ENCODE results near the gene RCBTB1.
"Not testable (repeated sequence)": the region's sequence is repeated elsewhere in the genome, so short reads cannot be mapped to it uniquely, and the experiment has no call there.

RCBTB1 gene

DNA sequence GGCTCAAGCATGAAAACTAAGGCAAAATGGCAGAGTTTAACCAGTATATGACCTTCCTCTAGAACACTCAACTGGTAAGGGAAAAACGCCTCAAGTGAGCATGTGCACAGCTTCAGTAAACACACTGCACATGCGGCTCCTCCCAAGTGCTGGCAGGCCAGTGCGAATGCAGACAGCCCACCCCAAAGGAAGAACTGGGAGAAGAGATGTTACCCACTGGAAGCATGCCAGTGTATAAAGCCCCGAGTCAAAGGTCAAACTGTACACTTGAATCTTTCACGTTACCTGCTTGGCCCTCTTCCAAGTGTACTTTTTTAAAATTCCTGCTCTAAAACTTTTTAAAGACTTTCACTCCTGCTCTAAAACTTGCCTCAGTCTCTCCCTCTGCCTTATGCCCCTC is 19.2 kb upstream of the RCBTB1 start:
- DNase-seq (no peak), ATAC-seq (no peak)

DNA sequence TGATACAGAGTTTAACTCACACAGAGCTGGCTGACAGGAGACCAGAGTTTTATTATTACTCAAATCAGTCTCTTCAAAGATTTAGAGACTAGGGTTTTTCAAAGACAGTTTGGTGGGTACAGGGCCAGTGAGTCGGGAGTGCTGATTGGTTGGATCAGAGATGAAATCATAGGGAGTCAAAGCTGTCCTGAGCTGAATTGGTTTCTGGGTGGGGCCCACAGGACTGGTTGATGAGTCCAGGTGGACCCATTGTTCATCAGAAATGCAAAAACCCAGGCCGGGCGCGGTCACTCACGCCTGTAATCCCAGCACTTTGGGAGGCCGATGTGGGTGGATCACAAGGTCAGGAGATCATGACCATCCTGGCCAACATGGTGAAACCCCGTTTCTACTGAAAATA is 17.3 kb upstream of the RCBTB1 start:
- not testable (repeated sequence) for DNase-seq, ATAC-seq

DNA sequence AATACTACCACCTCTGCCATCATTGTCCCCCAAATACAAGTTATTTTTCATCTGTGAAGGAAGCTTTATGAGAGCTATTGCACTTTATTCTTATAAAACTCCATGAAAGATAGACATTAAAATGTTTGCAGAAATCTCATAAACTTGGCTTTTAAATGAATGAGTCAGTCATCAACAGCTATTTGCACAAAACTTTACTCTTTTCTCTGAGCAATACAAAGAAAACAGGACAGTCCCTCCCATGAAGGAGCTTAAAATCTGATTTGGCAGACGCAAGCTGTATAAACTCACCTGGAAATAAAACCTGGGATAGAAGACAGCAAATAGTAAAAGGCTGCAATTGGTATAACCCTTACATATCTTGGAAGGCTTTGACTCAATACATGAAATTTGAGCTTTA is 16.6 kb upstream of the RCBTB1 start:
- ATAC-seq (no peak), DNase-seq (no peak)

DNA sequence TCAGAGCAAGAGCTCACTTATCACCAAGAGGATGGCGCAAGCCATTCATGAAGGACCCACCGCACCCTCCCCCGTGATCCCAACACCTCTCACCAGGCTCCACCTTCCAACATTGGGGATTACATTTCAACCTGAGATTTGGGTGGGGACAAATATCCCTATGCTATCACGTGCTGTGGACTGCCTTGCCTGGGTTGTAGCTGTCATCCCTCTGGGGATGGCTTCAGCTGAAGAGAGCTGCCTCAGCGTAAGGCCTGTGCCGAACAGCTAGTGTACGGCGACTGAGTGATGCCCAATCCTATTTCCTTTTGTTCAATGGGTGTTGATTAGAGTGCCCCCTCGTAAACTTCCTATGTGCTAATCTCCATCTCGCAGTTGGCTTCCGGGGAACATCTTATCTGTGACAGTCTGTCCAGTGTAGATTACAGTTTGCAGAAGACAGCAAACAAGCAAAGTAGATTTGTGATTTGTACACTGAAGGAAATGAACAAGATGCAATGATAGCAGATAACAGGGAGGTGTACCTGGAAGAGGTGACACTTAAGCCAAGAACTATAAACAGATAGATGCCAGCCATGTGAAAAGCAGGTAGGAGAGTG is 11.8 kb upstream of the RCBTB1 start:
- ATAC-seq (no peak), DNase-seq (no peak)

DNA sequence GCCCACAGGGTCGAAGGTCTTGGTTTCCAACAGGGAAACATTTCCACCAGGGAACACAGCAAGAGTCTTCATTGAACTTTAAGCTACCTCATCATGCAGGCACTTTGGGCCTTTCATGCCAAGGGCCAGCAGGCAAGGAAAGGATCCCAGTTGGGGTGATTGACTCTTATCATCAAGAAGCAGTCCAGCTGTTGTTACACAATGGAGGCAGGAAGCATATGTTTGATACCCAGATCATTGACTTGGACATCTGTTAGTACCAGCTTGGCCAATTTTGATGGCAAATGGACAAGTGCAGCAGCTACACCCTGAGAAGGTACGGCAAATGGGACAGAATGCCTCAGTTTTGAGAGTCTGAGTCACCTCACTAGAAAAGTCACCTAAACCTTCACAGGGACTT is 10.9 kb upstream of the RCBTB1 start:
- ATAC-seq (no peak), DNase-seq (no peak)

DNA sequence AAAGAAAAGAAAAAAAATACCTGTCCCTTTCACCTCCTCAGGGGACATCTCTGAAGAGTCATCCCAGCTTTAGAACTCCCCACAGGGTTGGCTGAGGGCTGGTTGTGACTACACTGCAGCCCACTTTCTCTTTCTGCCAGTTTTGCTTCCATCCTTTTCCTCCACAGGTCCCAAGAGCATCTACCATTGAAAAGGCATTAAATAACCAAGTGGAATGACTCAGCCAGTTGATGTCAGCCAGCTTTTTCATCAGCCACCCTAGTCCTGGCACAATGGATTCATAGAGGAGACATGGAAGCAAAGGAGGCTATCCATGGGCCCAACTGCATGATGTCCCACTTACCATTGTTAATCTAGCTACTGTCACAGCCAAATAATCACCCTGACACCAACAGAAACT is 9.2 kb upstream of the RCBTB1 start:
- DNase-seq (no peak), ATAC-seq (no peak)

DNA sequence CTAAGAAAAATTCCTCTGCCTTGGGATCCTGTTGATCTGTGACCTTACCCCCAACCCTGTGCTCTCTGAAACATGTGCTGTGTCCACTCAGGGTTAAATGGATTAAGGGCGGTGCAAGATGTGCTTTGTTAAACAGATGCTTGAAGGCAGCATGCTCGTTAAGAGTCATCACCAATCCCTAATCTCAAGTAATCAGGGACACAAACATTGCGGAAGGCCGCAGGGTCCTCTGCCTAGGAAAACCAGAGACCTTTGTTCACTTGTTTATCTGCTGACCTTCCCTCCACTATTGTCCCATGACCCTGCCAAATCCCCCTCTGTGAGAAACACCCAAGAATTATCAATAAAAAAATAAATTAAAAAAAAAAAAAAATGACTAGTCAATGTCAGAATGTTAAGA is 8.5 kb upstream of the RCBTB1 start:
- not testable (repeated sequence) for DNase-seq, ATAC-seq

DNA sequence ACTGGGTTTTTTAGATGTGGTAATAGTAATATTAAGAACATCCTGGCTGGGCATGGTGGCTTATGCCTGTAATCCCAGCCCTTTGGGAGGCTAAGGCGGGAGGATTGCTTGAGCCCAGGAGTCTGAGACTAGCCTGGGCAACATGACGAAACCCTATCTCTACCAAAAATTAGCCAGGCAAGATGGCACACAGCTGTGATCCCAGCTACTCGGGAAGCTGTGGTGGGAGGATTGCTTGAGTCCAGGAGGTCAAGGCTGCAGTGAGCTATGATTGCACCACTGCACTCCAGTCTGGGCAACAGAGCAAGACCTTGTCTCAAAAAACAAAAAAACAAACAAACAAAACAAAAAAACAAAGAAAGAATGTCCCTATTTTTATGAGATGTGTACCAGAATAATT is 5.4 kb upstream of the RCBTB1 start:
- not testable (repeated sequence) for ATAC-seq, DNase-seq

DNA sequence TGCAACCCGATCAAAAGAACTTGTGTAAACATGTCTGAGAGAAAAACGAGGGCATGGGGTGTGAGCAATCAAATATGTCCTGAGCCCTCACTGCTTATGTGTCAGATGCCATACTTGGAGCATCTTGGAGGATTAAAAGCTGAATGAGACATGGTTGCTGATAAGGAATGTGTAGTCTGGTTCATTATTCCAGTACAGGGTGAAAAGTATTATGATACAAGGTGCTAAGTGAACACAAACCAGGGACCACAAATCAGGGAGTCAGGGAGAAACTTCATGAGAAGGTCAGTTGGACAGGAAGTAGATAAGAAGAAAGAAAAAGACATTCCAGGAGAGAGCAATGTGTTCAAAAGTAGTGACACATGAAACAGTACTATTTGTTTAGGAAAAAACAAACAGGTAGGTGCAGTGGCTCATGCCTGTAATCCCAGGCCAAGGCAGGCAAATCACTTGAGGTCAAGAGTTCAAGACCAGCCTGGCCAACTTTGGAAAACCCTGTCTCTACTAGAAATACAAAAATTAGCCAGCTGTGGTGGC is 2.0 kb upstream of the RCBTB1 start:
- DNase-seq (no peak), ATAC-seq (no peak)

DNA sequence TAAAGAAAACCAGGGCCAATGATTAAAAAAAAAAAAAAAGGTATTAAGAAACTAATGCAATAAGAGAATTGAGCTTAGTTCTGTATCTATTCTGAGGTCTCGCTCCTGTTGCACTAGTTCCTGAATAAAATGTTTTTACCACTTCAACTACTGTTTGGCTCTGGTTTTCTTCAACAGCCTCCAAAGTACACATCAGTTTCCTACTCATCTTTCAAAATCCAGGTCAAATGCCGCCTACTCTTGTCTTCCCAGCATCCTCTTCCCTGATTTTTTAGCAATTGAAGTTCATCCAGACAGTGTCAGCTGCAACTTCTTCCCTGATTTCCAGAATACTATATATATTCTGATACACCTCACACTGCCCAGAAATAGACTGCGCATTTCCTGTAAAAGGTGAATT is 1.4 kb upstream of the RCBTB1 start:
- no peak for ATAC-seq
- no peak for DNase-seq

DNA sequence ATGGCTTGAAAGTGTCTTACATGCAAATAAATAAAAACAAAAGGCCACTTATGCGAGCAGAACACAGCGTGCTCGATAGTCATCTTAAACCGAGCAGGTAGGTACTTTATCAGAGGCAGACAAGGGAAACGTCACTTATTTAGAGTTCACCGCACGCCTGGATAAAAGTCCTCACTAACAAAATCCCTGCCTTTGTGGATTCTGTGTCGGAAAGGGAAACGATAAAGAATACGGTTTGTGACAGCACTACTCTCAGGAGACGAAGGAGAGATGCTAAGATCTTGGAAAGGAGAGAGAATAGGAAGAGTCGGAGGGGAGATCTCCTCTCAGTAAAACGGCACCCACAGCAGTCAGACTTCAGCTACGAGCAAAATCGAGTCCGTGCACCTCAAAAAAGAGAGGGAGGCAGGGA is 581 bp downstream of the RCBTB1 start:
- ATAC-seq = peak; percentile 1

DNA sequence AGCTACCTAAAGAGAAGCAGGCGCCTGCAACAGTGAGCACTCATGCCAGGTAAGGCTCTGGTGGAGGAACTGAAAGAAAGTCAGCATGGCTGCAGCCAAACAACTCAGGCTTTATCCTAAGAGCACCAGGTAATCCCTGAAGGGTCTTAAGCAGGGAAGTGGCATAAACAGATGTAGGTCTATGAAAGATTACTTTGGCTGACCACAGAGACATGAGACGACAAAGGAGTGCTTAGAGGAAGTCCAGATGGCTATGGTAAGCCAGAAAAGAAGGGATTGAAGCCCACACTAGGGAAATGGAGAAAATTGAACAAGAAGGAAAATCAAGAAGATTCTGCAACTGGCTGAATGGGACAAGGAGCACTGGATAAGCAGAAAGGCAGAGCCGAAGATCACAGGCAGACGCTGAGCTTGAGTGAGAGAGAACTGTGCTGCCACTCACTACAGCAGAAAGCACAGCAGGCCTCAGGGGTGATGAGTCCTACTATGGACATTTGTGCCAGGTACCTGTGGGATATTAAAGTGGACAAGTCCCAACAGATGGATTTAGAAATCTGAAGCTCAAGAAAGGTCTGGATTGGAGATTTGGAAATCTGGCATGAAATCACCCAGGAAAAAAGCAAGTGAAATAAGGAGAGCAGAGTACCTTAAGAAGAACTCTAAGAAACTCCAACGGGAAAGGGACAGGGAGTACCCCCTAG is 4.2 kb downstream of the RCBTB1 start:
- ATAC-seq = no peak
- DNase-seq = no peak

More for the DNA sequence above, 581 bp downstream of the RCBTB1 start:
- no peak for DNase-seq

DNA sequence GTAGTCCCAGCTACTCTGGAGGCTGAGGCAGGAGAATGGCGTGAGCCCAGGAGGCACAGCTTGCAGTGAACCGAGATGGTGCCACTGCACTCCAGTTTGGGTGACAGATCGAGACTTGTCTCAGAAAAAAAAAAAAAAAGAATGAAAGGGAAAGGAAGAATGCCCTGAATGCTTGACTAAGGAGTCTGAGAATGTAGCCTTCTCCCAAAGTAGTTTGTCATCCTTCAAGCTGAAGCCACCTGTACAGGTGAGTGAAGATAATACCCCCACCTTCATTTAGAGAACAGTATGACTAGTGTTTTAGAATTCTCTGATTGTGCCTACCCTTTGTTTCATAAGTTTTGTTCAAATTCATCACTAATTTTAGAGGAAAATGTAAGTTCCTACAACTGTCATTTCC is 5.9 kb downstream of the RCBTB1 start:
- ATAC-seq (no peak), DNase-seq (no peak)

DNA sequence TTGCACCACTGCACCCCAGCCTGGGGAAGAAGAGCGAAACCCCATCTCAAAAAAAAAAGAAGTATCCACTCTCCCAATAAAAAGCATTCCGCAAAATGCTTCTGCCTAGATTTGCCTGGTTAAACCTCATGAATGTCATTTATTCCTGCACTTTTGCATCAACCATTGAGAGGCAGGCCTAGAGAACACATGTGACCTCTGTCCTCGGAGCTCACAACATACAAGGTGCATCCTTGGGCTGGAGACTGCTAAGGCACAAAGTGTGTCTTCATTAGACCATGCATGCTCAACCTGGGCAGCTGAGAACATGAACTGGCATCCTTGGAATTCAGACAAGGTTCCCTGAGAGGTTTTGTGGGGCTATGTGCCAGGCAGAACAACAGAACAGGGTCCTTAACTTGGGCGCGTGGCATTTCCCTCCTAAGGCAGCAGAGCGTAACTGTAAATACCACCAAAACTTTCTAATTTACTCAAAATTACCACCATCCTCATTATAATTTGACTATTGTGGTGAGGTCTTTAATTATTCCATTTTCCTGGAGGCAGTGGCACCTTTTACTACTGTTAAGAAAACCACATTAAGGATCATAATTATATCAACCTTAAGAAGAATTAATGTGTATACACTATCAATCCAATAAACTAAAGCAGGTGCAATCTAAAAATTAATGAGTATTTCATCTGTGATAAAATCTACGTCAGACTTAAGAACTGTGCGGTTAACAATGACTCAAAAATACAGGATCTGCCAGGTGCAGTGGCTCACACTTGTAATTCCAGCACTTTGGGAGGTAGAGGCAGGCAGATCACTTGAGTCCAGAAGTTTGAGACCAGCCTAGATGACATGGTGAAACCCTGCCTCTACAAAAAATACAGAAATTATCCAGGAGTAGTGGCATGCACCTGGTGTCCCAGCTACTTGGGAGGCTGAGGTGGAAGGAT is 13.8 kb downstream of the RCBTB1 start:
- DNase-seq = no peak

DNA sequence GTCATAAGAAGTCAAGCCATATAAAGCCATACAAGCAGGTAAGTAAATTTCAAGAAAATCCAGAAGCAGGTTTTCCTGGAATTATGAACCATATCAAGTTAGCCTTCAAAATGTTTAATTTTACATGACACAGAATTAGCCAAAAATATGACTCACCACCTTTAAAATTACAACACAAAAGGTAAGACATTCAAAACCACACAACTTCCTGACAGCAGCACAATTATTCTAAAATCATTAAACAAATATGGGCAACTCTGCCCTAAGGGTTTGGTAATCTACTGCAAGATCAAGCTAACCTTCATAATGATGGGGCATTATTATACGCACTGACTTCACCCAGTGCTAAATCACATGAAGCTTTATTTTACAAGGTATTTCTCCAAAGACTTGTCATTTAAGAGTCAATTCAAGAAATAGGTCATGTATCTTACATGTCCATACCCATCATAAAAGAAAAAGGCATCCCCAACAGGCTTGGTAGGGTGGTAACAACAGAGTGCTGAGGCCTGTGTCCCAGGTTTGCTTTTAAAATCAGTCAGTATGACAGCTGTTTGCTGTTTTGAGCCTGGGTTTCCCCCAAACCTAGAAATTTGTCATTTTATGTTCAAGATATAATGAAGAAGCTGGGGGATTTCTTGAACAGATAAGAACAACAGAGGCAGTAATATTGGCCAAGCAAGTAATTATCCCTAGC is 15.2 kb downstream of the RCBTB1 start:
- DNase-seq (no peak), ATAC-seq (peak; percentile 67)

More for the DNA sequence above, 13.8 kb downstream of the RCBTB1 start:
- no peak for ATAC-seq

DNA sequence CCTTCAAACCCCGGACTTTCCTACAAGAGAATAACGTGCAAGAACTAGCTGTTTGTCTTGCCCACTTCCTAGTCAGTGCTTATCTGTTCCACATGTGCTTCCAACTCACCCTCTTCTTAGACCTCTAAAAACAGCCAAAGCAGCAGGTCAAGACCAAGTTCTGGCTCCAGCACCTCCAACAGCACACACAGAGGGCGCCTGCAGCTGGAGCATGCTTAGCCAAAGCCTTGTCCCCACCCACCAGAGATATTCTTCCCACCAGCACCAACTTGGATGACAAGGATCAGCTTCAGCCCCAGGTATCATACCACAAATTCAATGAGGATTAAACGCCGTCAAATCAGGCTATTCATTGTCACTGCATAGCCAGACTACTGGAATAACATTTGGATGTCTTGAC is 17.9 kb downstream of the RCBTB1 start:
- ATAC-seq (no peak), DNase-seq (no peak)

DNA sequence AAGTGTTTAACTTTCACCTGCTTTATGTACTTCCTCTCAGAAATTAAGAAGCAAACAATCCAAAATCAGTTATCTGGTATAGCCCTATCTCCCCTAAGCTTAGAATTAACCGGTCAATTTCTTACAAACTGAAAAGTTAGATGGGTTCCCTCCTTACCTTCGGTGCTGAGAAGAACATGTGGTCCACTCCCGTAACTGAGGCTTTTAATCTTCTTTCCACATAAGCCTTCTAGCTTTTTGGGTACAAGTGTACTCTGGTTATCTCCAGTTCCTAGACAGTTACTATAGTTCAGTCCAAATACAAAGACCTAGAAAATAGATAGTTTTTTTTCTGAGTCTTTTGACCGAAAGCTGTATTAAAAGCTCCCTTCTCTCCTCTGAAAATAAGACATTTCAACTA is 18.9 kb downstream of the RCBTB1 start:
- no peak for DNase-seq
- ATAC-seq = no peak

DNA sequence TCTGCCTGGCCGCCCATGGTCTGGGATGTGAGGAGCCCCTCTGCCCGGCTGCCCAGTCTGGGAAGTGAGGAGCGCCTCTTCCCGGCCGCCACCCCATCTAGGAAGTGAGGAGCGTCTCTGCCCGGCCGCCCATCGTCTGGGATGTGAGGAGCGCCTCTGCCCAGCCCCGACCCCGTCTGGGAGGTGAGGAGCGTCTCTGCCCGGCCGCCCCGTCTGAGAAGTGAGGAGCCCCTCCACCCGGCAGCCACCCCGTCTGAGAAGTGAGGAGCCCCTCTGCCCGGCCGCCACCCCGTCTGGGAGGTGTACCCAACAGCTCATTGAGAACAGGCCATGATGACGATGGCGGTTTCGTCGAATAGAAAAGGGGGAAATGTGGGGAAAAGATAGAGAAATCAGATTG is 19.9 kb downstream of the RCBTB1 start:
- not testable (repeated sequence) for ATAC-seq

DNA sequence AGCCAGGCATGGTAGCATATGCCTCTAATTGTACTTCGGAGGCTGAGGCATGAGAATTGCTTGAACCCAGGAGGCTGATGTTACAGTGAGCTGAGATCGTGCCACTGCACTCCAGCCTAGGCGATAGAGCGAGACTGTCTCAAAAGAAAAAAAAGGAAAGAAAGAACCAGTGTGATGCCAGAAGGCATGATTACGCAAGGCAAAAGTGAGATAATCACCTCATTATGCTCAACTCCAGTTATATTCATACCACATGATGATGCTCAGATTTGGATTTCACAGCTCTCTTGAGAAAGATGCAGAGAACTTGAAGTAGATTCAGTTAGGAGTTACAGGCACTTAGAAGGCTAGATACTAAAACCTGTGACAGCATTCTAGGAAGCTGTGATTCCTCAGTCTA is 21.8 kb downstream of the RCBTB1 start:
- DNase-seq = no peak
- no peak for ATAC-seq

More for the DNA sequence above, 19.9 kb downstream of the RCBTB1 start:
- DNase-seq = not testable (repeated sequence)

DNA sequence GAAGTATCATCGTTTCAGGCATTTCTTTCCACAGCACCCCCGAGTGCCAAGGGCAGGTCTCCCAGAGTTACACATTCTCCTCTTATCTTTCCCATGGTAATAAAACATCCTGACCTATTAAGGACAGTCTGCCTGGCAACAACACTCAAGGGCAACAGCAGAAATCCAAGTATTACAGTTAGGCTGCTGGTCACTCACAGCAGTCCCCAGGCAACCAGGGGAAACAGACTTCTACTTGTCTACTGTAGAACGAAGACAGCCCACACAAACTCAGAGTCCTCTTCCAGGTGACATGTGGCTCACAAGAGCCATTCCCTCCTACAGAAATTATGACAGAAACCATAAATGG is 24.3 kb downstream of the RCBTB1 start:
- DNase-seq (no peak), ATAC-seq (no peak)

DNA sequence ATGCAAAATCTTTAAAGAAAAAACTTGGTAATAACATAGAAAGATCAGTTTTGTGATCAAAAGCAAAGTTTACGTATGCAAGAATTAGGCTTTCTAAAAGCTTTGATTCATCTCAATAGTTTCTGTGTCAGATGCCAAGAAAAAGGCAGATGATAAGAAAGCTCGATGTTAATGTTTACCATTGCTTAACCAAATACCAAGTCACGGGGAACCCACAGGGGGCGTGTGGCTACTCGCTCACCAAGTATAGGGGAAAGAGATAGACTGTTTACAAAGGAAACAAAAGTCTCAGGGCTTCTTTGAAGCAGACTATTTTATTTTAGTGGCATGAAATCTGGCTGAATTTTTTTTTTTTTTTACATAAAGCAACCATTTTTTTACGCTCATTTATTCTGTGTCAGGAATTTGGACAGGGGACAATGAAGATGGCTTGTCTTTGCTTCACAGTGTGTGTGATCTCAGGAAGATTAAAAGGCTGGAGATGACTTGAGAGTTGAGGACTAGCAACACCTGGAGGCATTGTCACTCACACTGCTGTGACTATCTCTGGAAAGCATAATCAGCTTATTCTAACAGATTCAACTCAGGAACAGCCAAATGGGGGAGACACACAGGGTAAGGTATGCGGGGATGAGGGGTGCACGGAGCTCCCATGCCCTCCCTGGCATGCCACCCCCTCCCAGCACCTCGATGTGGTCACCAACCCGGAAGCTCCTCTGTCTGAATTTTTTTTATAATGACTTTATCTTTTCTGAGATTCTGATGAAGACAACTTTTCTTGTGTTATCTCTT is 24.9 kb downstream of the RCBTB1 start:
- DNase-seq (no peak), ATAC-seq (no peak)

Data from stimulated activated naive CD8-positive, alpha-beta T cell treated with anti-CD3 and anti-CD28 coated beads, Interleukin-15, Interleukin-2, amounts not matched to agents 100 U/mL and 50 U/mL, for 24 hours (primary cell).